Measurements from ENCODE around the gene ACAP2.
A peak's percentile ranks its signal among the peaks of the same experiment; 100 is the strongest.

ACAP2 gene

GRCh38 chr3:195247863-195248189 lies 195.0 kb downstream of the ACAP2 start:
- Histone ChIP-seq H3K4me3 (ENCODE audit: low read depth, low read length) (no peak overlapping the region), H3K9me3 (no peaks in the 10 kb centered on the region), H3K4me1 (peaks cover 35% of the 10 kb centered on the region), H3K36me3 (peaks cover 5% of the 10 kb centered on the region; the same call in 1 of the 2 replicates), H3K27me3 (no peaks in the 10 kb centered on the region)
- no peak for DNase-seq
- no peak for TF ChIP-seq CTCF (IDR thresholded peaks at IDR 0.05; ENCODE audit: low read depth, low read length)

GRCh38 chr3:195247086-195247862 lies 195.5 kb downstream of the ACAP2 start:
- no peaks in the 10 kb centered on the region for H3K9me3 ChIP-seq
- no peaks in the 10 kb centered on the region for H3K27me3 ChIP-seq
- no peak overlapping the region for H3K4me3 ChIP-seq (ENCODE audit: low read depth, low read length)
- no peak for TF ChIP-seq CTCF (IDR thresholded peaks at IDR 0.05; ENCODE audit: low read depth, low read length)
- DNase-seq: no peak
- peaks cover 5% of the 10 kb centered on the region; the same call in 1 of the 2 replicates for H3K36me3 ChIP-seq
- peaks cover 35% of the 10 kb centered on the region for H3K4me1 ChIP-seq

- no peaks in the 10 kb centered on the region for H3K27me3 ChIP-seq
- H3K4me1 ChIP-seq: peaks cover 37% of the 10 kb centered on the region
- H3K4me3 ChIP-seq (ENCODE audit: low read depth, low read length): no peak overlapping the region
- DNase-seq: peak; percentile 79
- H3K9me3 ChIP-seq: no peaks in the 10 kb centered on the region
- peaks cover 5% of the 10 kb centered on the region; the same call in 1 of the 2 replicates for H3K36me3 ChIP-seq
- TF ChIP-seq CTCF (IDR thresholded peaks at IDR 0.05; ENCODE audit: low read depth, low read length): no peak
These were observed 196.2 kb downstream of the ACAP2 start for GRCh38 chr3:195246581-195246995.

- TF ChIP-seq CTCF (IDR thresholded peaks at IDR 0.05; ENCODE audit: low read depth, low read length): no peak
- Histone ChIP-seq H3K36me3 (peaks cover 5% of the 10 kb centered on the region; the same call in 1 of the 2 replicates), H3K9me3 (no peaks in the 10 kb centered on the region), H3K4me1 (peaks cover 31% of the 10 kb centered on the region), H3K27me3 (no peaks in the 10 kb centered on the region), H3K4me3 (ENCODE audit: low read depth, low read length) (no peak overlapping the region)
- no peak for DNase-seq
These were observed 197.3 kb downstream of the ACAP2 start for GRCh38 chr3:195245531-195245951.

GRCh38 chr3:195241592-195242355 lies 201.0 kb downstream of the ACAP2 start:
- H3K9me3 ChIP-seq: no peaks in the 10 kb centered on the region
- DNase-seq: no peak

More at GRCh38 chr3:195241592-195242355, 201.0 kb downstream of the ACAP2 start:
- Histone ChIP-seq H3K27me3 (no peaks in the 10 kb centered on the region), H3K4me3 (ENCODE audit: low read depth, low read length) (no peak overlapping the region), H3K36me3 (peaks cover 10% of the 10 kb centered on the region; the same call in 1 of the 2 replicates), H3K4me1 (peaks cover 21% of the 10 kb centered on the region)
- no peak for TF ChIP-seq CTCF (IDR thresholded peaks at IDR 0.05; ENCODE audit: low read depth, low read length)

All from BE2C (cell line).